ENCODE data around the gene LRRC51. TPM values are rescaled to one million over a fixed set of nuclear protein-coding genes. Genes with fewer than 3 reads are reported as not detected.
"Not testable (repeated sequence)": the region's sequence is repeated elsewhere in the genome, so short reads cannot be mapped to it uniquely, and the experiment has no call there.

LRRC51 gene
- total RNA-seq, 1 donor from 2014 or later = 6.5 TPM

DNA sequence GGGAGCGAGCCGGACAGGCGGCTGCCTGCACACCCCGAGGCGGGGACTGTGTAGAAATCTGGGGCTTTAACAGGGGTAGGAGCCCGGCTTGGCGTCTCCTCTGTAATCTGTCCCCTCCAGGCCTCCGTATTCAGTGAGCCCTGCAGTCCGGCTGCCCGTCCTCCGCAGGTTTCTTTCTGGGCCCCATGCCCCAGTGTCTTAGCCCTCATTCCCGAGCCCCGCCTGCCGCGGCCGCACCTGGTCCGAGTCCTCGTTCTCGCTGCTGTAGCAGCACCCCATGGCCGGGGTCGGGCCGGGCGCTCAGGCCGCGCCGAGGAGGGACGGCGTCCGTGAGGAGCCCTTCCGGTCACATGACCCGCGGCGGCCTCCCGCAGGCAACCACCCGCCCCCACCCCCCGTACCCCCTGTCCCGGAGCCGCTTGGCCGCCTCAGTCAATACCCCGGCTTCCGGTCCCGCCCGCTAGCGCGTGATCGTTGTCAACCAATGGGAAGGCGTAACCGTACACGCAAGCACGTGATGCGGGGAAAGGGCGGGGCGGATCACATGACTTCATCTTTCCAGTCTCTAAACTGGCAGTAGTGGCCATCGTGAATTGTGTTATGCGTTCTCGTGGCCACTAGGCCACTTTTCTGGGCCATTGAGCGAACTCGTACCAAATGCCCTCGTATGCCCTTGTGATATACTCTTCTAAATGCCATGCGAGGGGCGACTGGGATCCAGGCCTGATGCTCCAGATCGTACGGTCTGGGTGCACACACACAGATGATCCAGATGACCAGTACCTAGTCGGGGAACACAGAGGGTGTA lies 22.5 kb downstream of the LRRC51 start, which contains the start of gene LAMTOR1:
TSS of gene LAMTOR1 (minus strand) at position 352 of the 808 bp plus-strand sequence. CDS start at position 279, 73 bp downstream.
- FAIRE-seq = no peak
- peak; percentile 92 to 96 for DNase-seq (ENCODE audit: low spot score in 2 of 2)

DNA sequence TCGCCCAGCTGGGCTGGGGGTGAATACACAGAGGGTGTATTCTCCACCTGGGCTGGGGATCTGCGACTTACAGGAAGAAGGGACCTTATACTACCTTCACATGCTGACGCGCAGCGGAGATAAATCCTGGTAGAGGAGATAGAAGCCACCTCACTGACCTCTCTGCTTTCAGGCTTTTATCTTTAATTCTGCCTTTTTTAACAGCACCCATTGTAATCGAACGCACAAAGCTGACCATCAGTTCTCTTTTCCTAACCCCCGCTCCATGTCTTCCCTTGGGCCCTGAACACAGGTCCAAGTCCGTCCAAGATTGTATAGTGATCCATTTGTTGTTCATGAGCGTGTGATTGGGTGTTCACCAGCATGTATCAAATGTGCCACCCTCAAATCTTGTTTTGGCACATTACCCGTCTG lies 23.1 kb downstream of the LRRC51 start:
- FAIRE-seq = no peak
- no peak for DNase-seq (ENCODE audit: low spot score in 2 of 2)

DNA sequence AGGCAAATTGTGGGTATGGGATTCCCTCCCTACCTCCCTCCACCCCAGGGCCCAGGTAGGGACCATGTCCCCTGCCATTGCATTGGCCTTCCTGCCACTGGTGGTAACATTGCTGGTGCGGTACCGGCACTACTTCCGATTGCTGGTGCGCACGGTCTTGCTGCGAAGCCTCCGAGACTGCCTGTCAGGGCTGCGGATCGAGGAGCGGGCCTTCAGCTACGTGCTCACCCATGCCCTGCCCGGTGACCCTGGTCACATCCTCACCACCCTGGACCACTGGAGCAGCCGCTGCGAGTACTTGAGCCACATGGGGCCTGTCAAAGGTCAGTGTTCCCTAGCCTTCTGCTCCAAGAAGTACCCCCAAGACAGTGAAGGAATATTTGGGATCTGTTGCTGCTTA lies 25.2 kb downstream of the LRRC51 start, which contains the start of gene TOMT:
TSS of gene TOMT (plus strand) at position 37 of the 400 bp plus-strand sequence. CDS start at position 65, 28 bp downstream.
- DNase-seq (ENCODE audit: low spot score in 2 of 2) = no peak
- no peak for FAIRE-seq

- FAIRE-seq (no peak), DNase-seq (ENCODE audit: low spot score in 2 of 2) (no peak)
These were observed 30.9 kb downstream of the LRRC51 start for GRCh38 chr11:72111300-72112142.

DNA sequence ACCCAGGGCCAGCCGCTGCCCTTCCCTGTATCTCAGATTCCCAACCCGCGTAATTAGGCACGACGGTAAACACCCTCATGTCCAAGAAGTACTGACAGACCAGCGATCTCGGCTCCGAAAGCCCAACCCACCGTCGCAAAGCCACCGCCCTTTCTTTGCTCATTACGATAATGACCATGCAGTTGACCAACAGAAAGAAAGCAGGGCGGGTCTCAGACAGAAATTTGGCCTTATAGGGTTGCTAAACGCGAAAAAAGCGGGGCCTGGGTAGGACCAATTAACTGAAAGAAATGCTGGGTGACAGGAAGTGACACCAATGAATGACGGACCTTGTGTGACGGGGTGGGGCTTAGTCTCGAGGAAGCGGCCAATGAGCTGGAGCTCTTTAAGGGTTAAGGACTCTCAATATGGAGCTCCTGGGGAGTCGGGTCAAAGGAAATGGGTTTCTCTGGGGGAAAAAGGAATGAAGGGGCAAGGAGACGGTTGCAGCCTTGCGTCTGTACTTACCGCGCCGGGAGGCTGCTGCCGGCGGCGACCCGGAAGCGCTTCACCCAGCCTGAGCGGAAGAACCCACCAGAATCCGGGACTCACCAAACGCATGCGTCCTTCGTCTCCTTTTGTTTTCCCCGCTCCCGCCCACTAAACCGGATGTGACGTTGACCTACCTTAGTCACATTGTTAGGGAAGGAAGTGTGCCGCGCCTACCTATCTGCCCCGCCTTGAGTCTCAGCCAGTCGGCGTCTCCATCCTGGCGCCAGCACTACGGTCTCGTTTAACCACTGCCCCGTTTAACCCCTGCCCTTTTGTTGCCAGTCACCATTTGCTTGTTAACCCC lies 31.7 kb downstream of the LRRC51 start, which contains the start of gene ANAPC15:
TSS of gene ANAPC15 (minus strand) at position 553 of the 835 bp plus-strand sequence. CDS start 1,419 bp downstream, outside the sequence.
- DNase-seq (ENCODE audit: low spot score in 2 of 2) = peak; percentile 74 to 85
- peak; percentile 94 for FAIRE-seq

- no peak for FAIRE-seq
These were observed 32.5 kb downstream of the LRRC51 start for GRCh38 chr11:72112978-72113808.

GRCh38 chr11:72114570-72114969 lies 33.9 kb downstream of the LRRC51 start:
- DNase-seq (ENCODE audit: low spot score in 2 of 2) (no peak), FAIRE-seq (no peak)

More at GRCh38 chr11:72112978-72113808, 32.5 kb downstream of the LRRC51 start:
- DNase-seq (ENCODE audit: low spot score in 2 of 2) = no peak

- DNase-seq (ENCODE audit: low spot score in 2 of 2) (no peak), FAIRE-seq (no peak)
These were observed 35.5 kb downstream of the LRRC51 start for GRCh38 chr11:72116019-72116755.

GRCh38 chr11:72119198-72119597 lies 38.5 kb downstream of the LRRC51 start:
- no peak for DNase-seq (ENCODE audit: low spot score in 2 of 2)
- FAIRE-seq = no peak

DNA sequence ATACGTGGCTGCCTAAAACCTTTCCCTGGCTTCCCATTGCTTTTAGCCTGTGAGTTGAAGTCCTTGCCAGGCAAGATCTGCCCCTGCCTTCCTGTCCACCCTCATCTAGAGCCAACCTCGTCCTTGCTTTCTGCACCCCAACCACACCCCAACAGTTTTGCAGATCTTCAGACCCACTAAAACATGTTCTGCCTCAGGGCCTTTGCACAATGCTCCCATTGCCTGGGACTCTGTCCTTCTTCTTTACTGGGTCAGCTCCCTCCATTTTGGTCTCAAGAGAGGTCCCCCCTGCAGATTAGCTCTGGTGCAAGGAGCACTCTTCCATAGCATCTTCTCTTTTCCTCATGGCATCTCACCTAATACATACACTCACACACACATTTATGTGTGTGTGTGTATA lies 40.3 kb downstream of the LRRC51 start:
- FAIRE-seq (no peak), DNase-seq (ENCODE audit: low spot score in 2 of 2) (no peak)

GRCh38 chr11:72122607-72123006 lies 42.0 kb downstream of the LRRC51 start:
- no peak for DNase-seq (ENCODE audit: low spot score in 2 of 2)
- no peak for FAIRE-seq

- DNase-seq (ENCODE audit: low spot score in 2 of 2) (no peak), FAIRE-seq (no peak)
These were observed 42.5 kb downstream of the LRRC51 start for GRCh38 chr11:72123117-72123653.

GRCh38 chr11:72124046-72124445 lies 43.4 kb downstream of the LRRC51 start:
- no peak for FAIRE-seq
- DNase-seq (ENCODE audit: low spot score in 2 of 2) = no peak

GRCh38 chr11:72125956-72126355 lies 45.3 kb downstream of the LRRC51 start:
- DNase-seq (ENCODE audit: low spot score in 2 of 2) (no peak), FAIRE-seq (no peak)

DNA sequence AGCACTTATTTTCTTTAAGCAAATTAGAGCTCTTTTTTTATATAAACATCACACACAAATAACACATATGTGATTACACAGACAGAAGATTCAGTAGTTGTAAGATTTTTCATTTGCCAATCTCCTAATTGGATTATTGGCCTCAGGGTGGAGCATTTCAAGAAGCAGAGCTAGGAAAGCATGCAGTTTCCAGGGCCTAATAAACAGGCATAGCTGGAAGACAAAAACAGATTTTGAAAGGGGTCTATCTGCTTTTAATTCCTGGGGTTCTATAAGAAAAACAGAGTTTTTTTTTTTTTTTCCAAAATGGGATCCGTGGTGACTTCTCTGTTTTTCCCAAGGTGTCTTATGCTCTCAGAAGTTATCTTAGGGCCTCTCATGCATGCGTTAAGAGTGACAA lies 47.3 kb downstream of the LRRC51 start:
- no peak for DNase-seq (ENCODE audit: low spot score in 2 of 2)
- no peak for FAIRE-seq

GRCh38 chr11:72129381-72129780 lies 48.7 kb downstream of the LRRC51 start:
- FAIRE-seq = no peak
- DNase-seq (ENCODE audit: low spot score in 2 of 2) = no peak

GRCh38 chr11:72132646-72133045 lies 52.0 kb downstream of the LRRC51 start:
- FAIRE-seq (no peak), DNase-seq (ENCODE audit: low spot score in 2 of 2) (no peak)

- FAIRE-seq; DNase-seq (ENCODE audit: low spot score in 2 of 2): not testable (repeated sequence)
These were observed 54.8 kb downstream of the LRRC51 start, which contains the start of gene FOLR3 for GRCh38 chr11:72135473-72135872. FOLR3 (plus strand) TSS chr11:72135725; CDS start chr11:72135953, 228 bp downstream.
